ENCODE results near the gene ISCA2. TPM values are rescaled to one million over a fixed set of nuclear protein-coding genes. Genes with fewer than 3 reads are reported as not detected.

ISCA2 gene
- total RNA-seq, 1 experiment from 2014 or later = 37.5 TPM

- no peaks in the 10 kb centered on the region for H3K23me2 ChIP-seq (ENCODE audit: insufficient read length, low read depth, low read length, poor library complexity, severe bottlenecking)
- H3K27ac ChIP-seq (ENCODE audit: insufficient read length, low read depth, low read length) = no peak overlapping the region
- no peak overlapping the region for H2BK5ac ChIP-seq (ENCODE audit: insufficient read length, low read length)
- H2BK12ac ChIP-seq (ENCODE audit: insufficient read length, low read depth, low read length) = no peak overlapping the region
- no peak overlapping the region for H2AK5ac ChIP-seq (ENCODE audit: insufficient read length, low read length)
- no peaks in the 10 kb centered on the region for H4K20me1 ChIP-seq (ENCODE audit: control insufficient read depth, insufficient read depth, insufficient read length)
- no peak overlapping the region for H2BK20ac ChIP-seq (ENCODE audit: low read depth, low read length, poor library complexity, severe bottlenecking)
- no peak for TF ChIP-seq CTCF (conservative IDR thresholded peaks at IDR 0.05)
- H3K18ac ChIP-seq (ENCODE audit: insufficient read length, low read depth, low read length) = no peak overlapping the region
- no peak overlapping the region for H3K4ac ChIP-seq (ENCODE audit: low read depth, low read length)
- no peak overlapping the region for H4K91ac ChIP-seq (ENCODE audit: insufficient read length, low read depth, low read length)
- Mint-ChIP-seq H3K4me1 (peaks cover 5 to 21% of the 10 kb centered on the region in 2 experiments), H3K27me3 (ENCODE audit: low read depth) (peaks cover 3% of the 10 kb centered on the region), H3K9me3 (peaks cover 2 to 7% of the 10 kb centered on the region in 2 experiments; a peak in 4 of 5 replicates), H3K4me3 (no peak overlapping the region), H3K27ac (0 out of 7 replicates have a peak overlapping the region, but pooled peaks of 2 of the 3 experiments have one; percentile 12 to 76), H3K36me3 (ENCODE audit: insufficient read depth in 1 of 3, low read depth in 3 of 3) (peaks cover 3 to 9% (median 4%) of the 10 kb centered on the region in 3 experiments; a peak in 4 of 7 replicates)
- H3K56ac ChIP-seq (ENCODE audit: insufficient read length, low read depth, low read length) = no peak overlapping the region
- H2BK120ac ChIP-seq (ENCODE audit: low read depth, low read length, poor library complexity, severe bottlenecking) = no peak overlapping the region
- H2BK15ac ChIP-seq (ENCODE audit: low read depth, low read length) = no peak overlapping the region
- peak overlapping the region; percentile 21; the same call in 1 of the 2 replicates for H3K14ac ChIP-seq (ENCODE audit: insufficient read depth, low read length)
- no peak for DNase-seq
- H2AFZ ChIP-seq (ENCODE audit: low read length) = no peak overlapping the region
- H3K27me3 ChIP-seq (ENCODE audit: insufficient read depth, low read length) = no peaks in the 10 kb centered on the region
- no peak overlapping the region for H3K9ac ChIP-seq (ENCODE audit: extremely low read depth, insufficient read length, low read length)
- H4K8ac ChIP-seq (replicated peaks; ENCODE audit: insufficient read length, low read depth, low read length) = no peak overlapping the region
- no peak overlapping the region for H3T11ph ChIP-seq (ENCODE audit: low read length)
- no CpG with 5 or more reads among the region's 6 CpGs for WGBS (ENCODE audit: extremely low coverage, insufficient read length, low lambda C conversion rate)
- no peaks in the 10 kb centered on the region for H3K79me1 ChIP-seq (ENCODE audit: insufficient read depth, low read depth, low read length, poor library complexity, severe bottlenecking)
- H3K79me2 ChIP-seq (ENCODE audit: insufficient read depth, low read length) = no peaks in the 10 kb centered on the region
- H3K4me2 ChIP-seq (ENCODE audit: insufficient read depth, insufficient read length, low read length) = no peak overlapping the region
- no peaks in the 10 kb centered on the region for H3K4me1 ChIP-seq (ENCODE audit: insufficient read depth, low read length)
- no peak overlapping the region for H3K23ac ChIP-seq (ENCODE audit: insufficient read length, low read depth, low read length)
- H3K9me3 ChIP-seq (ENCODE audit: control insufficient read depth, low read depth, low read length) = no peaks in the 10 kb centered on the region
- no peak overlapping the region for H4K5ac ChIP-seq (ENCODE audit: insufficient read length, low read depth, low read length)
These were observed 33.6 kb upstream of the ISCA2 start for GRCh38 chr14:74459976-74460375.
